ENCODE results near the gene MPPE1.

Gene MPPE1, protein sequence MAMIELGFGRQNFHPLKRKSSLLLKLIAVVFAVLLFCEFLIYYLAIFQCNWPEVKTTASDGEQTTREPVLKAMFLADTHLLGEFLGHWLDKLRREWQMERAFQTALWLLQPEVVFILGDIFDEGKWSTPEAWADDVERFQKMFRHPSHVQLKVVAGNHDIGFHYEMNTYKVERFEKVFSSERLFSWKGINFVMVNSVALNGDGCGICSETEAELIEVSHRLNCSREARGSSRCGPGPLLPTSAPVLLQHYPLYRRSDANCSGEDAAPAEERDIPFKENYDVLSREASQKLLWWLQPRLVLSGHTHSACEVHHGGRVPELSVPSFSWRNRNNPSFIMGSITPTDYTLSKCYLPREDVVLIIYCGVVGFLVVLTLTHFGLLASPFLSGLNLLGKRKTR

DNA sequence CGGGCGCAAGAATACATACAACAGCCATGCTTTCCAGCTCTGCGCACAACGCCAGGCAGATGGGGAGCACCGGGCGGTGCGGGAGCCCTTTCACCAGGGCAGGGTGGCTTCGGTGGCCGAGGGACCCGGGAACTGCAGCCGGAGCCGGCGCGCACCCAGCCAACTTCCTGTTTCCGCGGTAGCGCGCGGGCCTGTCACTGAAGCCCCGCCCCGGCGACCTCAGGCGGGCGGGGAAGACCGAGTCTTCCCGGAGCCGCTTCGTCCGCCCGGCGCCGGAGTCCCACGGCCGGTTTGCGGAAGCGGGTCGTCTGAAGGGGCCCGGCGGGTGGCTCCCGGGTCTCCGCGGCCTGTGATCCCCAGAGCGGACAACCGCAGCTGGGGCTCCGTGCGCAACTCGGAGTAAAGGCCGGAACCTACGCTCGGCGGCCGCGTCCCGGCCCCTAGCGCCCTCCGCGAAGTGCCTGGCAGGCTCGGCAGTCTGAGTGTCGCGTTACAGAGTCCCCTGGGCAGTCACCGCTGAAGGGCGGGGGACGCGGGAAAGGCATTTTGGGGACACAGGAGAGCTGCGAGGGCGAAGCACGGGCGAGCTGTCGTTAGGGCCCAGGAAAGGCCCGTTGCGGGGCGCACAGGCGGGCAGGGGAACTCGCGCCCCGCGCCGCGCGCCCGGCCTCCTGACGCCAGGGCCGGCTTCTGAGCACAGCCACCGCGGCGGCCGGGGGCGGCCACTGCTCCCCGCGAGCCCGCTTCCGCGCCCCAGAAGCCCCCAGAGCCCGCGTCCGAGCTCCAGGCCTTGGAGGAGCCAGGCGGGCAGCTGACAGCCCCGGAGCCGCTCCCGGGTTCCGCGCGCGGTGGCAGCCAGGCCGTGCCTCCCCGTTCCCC lies at the start of gene MPPE1:
TSS of gene MPPE1 (minus strand) at position 136 of the 879 bp plus-strand sequence. CDS start 11,053 bp downstream, outside the sequence.
- DNase-seq: peak; percentile 80 to 82

DNA sequence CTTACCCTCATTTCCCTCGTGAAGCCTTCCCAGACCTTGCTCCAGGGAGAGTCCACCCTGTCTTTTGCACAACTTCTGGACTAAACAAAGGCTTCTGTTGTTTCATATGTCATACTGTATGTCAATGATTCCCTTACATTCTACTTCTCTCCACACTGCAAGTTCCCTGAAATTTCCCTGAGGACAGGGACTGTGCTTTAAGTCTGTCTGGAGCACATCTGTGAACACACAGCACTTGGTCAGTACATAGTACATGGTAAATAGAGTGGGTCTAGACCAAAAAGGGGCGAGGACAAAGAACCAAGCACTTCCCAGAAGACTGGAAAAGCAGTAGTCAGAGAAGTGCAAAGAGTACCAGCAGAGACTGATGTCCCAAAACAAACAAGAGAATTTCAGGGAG lies 49.5 kb upstream of the MPPE1 start:
- no peak for DNase-seq

DNA sequence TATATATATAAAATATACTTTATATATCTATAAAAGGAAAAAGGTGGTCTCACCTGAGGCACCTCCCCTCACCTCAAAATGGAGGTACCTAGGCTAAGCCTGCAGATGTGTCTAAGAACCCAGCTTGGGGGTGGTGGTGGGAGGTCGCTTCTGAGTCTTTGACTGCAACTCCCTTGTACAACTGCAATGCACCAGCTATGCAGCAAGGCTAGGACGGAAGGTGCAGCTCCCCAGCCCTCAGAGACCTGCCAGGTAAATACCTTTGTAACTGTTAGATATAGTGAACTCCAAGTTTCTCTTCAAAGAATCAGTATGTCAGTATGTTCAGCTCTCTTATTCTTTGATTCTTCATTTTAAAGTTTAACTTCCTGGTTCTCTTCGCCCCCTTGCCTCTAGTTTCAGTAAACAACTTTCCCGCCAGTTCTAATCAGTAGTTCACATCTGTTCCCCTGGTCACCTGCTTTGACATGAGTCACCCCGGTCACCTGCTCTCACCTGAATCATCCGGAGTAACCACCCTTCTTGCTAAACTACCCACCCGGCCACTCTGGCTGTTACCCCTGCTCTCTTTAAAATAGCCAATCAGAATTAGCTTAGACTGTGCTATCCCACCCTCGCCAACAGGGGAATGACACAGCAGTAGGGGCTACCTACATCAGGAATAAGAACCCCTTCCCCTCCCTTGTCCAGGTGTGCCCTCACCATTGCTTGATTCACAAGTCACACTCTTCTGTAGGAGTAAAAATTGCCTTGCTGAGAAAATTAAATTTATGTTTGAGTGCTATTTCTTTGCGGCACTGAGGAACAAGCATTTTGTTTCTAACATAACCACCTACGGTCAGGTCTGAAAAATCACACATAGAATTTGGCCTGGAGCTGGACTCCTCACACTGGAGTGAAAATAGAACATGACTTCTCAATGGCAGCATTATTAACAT lies 48.5 kb upstream of the MPPE1 start:
- no peak for DNase-seq

DNA sequence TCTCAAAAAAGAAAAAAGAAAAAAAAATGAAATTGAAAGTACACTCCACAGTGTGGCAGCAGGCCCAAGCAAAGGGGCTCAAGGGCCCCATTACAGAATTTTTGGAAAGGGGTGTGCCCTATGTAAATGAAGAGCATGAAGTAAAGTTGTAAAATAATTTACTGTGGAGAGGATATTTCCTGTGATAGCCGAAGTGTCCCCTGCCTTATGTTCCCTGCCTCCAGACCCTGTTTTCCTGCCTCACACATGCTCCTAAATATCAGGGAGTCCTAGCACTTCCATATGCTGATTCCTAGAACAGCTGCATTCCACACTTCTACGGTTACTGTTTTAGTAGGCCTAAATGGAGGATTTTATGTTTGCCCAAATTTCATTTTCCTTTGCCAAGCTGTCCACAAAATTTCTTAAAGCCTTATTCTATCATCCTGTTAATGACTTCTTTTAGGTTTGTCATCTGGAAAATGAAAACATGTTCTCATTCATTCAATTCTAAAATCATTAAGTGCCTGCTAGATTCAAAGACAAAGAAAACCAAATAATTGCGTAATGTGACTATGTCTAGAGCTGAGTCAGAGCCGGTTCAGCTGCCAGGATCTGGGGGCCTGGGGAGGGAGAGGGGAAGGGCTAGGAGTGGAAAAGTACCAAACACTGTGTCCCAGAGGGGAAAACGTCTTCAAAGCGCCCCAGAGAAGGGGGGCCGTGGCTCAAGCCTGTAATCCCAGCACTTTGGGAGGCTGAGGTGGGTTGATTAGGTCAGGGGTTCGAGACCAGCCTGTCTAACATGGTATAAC lies 47.3 kb upstream of the MPPE1 start:
- DNase-seq: peak; percentile 21 to 44

DNA sequence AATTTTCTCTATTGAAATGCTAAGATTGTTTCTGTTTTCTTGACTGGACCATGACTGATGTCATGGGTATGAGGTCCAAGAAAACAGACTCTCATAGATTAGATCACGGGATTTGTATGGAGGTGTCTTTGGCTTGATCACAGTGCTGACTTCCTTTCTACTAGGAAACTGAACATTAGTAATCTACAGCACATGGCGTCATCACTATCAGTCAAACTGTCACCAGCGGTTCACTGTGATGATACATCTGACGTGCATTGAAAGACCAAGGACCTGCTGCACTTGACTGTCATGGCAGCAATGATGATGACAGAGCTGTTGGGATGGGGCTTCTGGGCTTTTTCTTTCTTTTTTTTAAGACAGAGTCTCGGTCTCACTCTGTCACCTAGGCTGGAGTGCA lies 45.0 kb upstream of the MPPE1 start:
- DNase-seq: no peak

DNA sequence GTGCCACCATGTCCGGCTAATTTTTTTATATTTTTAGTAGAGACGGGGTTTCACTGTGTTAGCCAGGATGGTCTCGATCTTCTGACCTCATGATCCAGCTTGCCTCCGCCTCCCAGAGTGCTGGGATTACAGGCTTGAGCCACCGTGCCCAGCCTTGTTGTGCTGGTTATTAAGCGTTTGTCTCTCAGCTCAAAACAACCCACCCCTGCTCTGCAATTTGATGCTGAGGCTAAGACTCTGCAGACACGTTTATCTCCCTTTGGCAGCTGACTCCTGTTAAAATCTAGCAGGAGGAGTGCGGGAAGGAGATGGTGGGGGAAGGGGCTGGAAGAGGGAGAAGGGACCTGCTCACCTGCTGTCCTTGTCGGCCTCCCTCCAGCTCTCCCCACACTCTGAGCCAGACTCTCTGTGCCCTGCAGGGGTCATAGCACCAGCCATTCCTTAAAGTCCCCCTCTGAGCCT lies 43.3 kb upstream of the MPPE1 start:
- no peak for DNase-seq

DNA sequence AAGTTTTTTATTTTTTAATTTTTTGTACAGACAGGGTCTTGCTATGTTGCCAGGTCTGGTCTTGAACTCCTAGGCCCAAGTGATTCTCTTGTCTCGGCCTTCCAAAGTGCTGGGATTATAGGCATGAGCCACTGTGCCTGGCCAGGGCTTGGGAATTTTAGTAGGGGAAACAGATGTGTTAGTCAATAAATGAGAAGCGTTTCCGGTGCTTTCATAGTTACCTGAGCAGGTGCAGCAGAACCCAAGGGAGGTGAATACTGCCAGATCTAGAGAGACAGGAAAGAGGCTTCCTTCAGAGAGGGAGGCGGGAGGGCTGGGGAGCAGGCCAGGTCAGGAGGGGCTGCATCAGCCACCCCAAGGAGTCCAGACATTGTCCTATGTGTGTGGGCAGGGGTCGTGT lies 42.7 kb upstream of the MPPE1 start:
- DNase-seq: no peak

DNA sequence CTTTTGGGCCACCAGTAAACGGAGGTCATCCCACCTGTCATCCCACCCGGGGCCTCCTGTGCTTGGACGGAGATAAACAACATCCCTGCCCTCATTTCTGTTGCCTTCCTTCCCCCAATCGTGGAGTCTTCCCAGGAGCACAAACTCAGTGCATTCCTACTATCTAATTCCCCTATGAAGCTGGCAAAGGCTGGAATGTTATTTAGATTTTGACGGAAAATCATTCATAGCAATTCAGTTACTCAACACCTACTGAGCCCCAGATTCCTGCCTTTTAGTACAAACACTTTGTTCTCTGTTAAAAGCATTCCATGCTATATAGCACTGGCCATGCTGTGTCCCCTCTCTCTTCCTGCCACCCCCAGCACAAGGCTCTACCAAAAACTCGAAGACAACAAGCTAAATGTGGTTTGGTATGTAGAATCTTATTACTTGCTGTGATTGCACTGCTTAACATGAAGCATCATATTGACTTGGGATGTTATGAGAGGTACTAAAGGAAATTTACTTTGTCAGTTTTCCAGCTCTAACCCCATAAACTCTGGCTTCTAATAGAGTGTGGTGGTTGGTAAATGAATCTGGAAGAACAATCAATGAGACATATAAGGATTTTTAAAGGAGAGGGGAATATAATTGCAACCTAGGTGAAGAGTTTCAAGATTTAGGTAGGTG lies 40.9 kb upstream of the MPPE1 start:
- no peak for DNase-seq

DNA sequence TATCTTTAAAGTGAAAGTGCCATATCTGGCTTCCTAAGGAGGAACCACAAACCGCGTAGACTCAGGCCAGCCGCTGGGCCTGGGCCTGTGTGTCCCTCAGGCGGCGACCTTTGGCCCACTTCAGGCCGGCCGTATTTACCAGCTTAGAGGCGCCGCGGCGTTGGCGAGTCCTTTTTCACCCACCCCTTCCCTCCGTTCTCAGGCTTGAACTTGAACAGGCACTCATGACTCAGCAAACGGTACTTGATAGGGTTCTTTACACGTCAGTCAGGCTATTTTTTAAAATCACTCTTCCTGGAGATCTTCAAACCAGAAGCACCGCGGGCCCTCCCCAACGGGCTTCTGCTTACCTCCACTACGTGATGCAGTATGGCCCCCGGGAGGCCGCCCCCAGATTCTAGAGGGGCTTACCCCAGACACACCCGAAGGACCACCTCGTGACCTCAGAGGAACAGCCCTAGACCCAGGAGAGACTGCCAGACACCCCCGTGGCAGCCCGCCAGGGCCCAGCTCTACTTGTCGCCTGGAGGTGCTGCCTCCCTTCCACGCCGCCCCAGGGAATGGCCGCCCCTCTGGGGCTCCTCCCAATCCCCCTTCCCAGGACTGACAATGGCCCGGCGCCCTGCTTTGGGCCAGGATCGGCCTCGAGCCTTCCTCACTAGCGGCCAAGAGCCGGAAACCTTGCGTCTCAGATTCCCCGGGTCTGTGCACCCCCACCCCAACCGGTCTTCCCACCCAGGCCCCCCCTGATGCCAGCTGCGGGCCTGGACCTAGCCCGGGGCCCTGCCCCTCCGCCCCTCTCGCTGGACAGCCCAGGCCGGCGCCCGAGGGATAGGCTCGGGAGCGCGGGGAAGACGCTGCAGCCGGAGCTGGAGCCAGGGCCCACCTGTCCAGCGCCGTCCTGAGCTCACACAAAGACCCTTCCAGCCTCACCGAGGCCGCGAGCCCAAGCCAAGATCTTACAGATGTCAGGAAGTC lies 39.4 kb upstream of the MPPE1 start:
- DNase-seq: peak; percentile 99

DNA sequence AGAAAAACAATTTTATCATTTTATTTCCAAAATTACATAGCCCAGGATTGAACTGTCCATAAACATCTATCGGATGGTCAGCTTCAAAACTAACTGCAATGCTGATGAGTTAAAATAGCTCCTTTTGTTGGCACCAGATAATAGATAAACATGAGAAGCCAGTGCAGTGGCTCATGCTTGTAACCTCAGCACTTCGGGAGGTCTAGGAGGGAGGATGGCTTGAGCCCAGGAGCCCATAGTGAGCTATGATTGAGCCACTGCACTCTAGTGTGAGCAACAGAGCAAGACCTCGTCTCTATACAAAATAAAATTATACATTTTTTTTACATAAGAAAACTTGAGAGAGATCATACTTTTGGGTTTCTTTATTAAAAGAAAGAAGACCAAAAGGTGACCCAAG lies 38.6 kb upstream of the MPPE1 start:
- DNase-seq: peak; percentile 57 to 67

DNA sequence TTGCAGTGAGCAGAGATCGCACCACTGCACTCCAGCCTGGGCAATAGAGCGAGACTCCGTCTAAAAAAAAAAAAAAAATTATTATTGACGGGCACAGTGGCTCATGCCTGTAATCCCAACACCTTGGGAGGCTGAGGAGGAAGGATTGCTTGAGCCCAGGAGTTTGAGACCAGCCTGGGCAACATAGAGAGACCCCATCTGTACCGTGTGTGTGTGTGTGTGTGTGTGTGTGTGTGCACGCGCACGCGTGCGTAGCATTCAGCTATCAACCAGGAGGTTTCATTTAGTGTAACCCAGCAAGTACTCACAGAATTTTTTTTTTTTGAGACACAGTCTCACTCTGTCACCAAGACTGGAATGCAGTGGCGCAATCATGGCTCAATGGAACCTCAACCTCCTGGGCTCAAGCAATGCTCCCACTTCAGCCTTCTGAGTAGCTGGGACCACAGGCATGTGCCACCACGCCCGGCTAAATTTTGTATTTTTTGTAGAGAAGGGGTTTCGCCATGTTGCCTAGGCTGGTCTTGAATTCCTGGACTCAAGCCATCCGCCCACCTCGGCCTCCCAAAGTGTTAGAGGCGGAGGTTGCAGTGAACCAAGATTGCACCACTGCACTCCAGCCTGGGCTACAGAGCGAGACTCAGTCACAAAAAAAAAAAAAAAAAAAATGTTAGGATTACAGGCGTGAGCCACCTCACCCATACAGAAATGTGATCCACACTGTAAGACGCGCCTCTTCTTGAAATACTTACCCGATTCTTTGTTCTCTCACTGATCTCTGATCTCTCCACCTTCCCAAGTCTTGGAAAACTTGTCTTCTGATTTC lies 37.9 kb upstream of the MPPE1 start:
- DNase-seq: peak in 1 of 2 experiments; percentile 2

DNA sequence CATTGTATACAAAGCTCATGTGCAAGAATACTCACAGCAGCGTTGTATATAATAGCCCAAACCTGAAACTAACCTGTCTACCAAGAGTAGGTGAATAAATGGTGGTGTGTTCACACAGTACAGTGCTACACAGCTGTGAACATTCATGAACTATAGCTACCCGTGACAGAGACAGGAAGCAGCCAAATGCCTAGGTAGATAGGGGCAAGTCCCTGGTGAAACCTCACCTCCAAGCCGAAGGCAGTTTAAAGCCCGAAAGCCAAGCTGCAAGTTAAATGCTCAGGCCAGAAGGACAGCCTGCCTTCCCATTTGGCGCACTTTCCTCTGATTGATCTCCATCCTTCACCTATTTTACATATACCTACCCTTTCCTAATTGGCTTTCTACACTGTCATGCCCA lies 36.7 kb upstream of the MPPE1 start:
- no peak for DNase-seq

DNA sequence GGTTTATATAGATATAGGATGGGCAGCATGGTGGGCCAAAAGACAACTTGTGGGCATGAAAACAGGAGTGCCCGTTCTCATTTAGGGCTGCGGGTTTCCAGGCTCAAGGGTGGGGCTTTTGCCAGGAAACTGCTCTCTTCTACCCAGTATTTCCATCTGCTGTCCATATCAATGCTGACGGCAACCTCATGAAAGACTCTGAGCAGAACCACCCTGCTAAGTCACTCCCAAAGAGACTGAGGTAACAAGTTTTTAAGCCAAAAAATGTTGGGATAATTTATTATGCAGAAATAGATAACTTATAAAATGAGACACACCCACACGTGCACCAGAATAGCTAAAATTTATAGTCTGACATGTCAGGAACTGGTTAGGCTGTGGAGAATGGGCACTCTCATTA lies 36.1 kb upstream of the MPPE1 start:
- no peak for DNase-seq

DNA sequence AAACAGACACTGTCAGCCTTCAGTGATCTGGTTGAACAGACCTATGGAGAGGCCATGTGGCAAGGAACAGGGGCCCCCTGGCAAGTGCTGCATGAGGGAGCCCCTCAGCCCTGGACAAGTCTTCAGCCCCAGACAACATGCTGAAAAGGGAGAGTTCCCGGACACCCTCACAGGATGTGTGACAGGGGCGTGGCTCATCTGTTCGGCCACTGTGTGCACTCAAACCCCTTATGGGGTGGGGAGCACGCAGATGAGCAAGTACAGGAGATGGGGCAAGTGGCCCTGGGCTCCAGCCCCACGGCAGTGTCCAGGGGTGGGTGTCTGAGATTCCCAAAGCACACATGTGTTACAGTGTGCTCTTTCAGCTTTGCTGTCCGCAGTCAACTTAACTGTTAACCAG lies 35.4 kb upstream of the MPPE1 start:
- DNase-seq: no peak

DNA sequence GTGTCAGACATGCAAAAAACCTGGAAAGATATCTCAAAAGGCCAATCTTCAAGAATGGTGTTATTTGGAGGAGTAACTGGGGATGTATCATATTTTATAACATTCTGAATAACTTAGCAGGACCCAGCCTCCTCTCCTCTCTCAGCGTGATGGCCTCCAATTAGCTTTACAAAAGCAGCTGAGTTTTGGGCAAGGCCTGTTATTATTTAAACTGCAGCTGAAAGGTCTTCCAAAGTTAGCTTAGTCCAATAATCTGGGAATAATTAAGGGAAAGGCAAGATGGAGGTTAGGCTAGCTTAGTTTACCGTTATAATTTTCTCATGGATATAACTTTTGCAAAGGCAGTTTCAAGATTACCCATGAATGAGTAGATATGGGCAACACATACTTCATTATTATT lies 32.8 kb upstream of the MPPE1 start:
- DNase-seq: no peak

DNA sequence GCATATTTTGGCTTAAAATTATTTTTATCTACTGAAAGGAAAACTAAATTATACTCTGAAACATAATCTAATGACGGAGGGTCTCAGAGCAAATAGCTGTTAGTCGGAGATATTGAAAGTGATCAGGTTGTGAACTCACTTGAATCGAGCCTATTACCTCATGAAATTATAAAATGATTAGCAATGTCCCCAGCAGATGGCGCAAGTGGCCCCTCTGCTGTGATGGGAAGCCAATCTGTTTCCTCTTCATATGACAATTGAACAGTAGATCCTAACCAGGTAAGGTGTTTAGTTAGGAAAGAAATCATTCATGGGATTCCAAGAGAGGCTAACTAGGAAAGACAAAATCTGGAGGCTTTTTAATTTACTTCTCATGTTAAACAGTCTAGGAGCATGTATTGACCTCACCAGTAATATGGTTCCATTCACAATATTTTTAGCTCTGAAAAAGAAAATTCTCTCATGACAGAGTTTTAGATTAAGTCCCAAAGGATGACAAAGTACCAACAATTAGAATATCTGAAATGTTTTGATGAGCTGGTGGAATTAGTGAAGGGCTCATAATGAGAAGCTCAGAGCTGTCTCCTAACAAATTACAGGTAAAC lies 29.9 kb upstream of the MPPE1 start:
- DNase-seq: peak; percentile 61 to 65

DNA sequence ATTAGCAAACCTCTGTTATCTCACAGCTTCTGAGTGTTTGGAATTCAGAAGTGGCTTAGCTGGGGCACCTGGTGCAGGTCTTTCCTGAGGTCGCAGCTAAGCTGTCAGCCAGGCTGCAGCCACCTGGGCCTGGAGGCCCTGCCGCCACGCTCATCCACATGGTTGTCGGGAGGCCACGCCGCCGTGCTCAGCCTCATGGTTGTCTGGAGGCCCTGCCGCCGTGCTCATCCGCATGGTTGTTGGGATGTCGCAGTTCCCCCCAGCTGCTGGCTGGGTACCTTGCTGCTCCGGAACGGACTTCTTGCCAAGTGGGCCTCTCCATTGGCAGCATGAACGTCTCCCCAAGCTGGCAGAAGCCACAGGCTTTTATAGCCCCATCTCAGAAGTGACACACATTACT lies 24.3 kb upstream of the MPPE1 start:
- no peak for DNase-seq

DNA sequence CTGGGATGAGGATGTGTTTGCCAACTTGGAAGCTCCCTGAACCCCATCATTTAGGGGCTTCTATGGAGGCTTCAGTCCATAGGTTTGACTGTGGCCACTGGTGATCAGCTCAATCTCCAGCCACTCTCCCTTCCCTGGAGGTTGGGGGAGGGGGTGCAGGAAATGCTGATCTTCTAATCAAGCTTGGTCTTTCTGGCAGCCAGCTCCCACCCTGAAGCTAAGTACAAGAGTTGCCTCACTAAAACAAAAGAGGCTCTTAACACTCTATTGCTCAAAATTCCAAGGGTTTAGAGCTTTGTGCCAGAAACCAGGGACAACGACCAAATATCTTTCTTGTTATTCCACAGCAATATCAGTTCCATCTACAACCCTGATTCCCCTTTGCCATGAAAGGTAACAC lies 19.4 kb upstream of the MPPE1 start:
- no peak for DNase-seq
